Measurements from ENCODE around the gene USP3. TPM values are rescaled to one million over a fixed set of nuclear protein-coding genes. Genes with fewer than 3 reads are reported as not detected.

USP3 gene
- total RNA-seq, 1 experiment from 2014 or later, result 36.6 TPM

- no peak for TF ChIP-seq E2F4 (CRISPR knock-in tag; IDR thresholded peaks at IDR 0.05; ENCODE audit: borderline replicate concordance, low read depth)
- TF ChIP-seq TCF7 (CRISPR knock-in tag; IDR thresholded peaks at IDR 0.05; ENCODE audit: low read depth), result no peak
- no peak for TF ChIP-seq ZNF396 (CRISPR knock-in tag; IDR thresholded peaks at IDR 0.05; ENCODE audit: borderline replicate concordance)
- TF ChIP-seq MXD4 (CRISPR knock-in tag; IDR thresholded peaks at IDR 0.05; ENCODE audit: borderline replicate concordance), result no peak
- no peak for TF ChIP-seq PRRX2 (CRISPR knock-in tag; IDR thresholded peaks at IDR 0.05)
Measured at GRCh38 chr15:63539521-63539920, 35.1 kb downstream of the USP3 start (continued).

GRCh38 chr15:63539998-63540397, 35.6 kb downstream of the USP3 start:
- Mint-ChIP-seq H3K4me3 (no peak overlapping the region), H3K4me1 (peaks cover 68% of the 10 kb centered on the region), H3K27ac (peak overlapping the region; percentile 51), H3K9me3 (no peaks in the 10 kb centered on the region), H3K27me3 (ENCODE audit: low read depth) (no peaks in the 10 kb centered on the region), H3K36me3 (no peaks in the 10 kb centered on the region)
- no peak for DNase-seq (ENCODE audit: low spot score)
- ChIA-PET POLR2A (no interaction called here), CTCF (interaction anchor here (0.6 to 2.7 kb wide), 3 partner anchors 9 to 131 kb away, joined by 3 to 9 read pairs (median 3); no protein-coding TSS in a partner anchor)
- ATAC-seq, result no peak
- TF ChIP-seq TP53 (CRISPR knock-in tag; IDR thresholded peaks at IDR 0.05), result no peak
- TF ChIP-seq ZNF425 (CRISPR knock-in tag; conservative IDR thresholded peaks at IDR 0.05), result no peak
- no peak for TF ChIP-seq SOX15 (CRISPR knock-in tag; IDR thresholded peaks at IDR 0.05)
- no peak for TF ChIP-seq AR (CRISPR knock-in tag; IDR thresholded peaks at IDR 0.05)
- TF ChIP-seq ELF4 (CRISPR knock-in tag; IDR thresholded peaks at IDR 0.05; ENCODE audit: low read depth), result no peak
- TF ChIP-seq ZBTB21 (CRISPR knock-in tag; IDR thresholded peaks at IDR 0.05; ENCODE audit: borderline replicate concordance), result no peak
- no peak for TF ChIP-seq CBFB (CRISPR knock-in tag; IDR thresholded peaks at IDR 0.05; ENCODE audit: low read depth)
- TF ChIP-seq ZNF416 (CRISPR knock-in tag; IDR thresholded peaks at IDR 0.05), result no peak
- TF ChIP-seq ZSCAN18 (CRISPR knock-in tag; IDR thresholded peaks at IDR 0.05), result no peak
- no peak for TF ChIP-seq MLX (CRISPR knock-in tag; IDR thresholded peaks at IDR 0.05)
- TF ChIP-seq NFE2L1 (CRISPR knock-in tag; IDR thresholded peaks at IDR 0.05), result no peak
- TF ChIP-seq FOXP4 (CRISPR knock-in tag; IDR thresholded peaks at IDR 0.05), result no peak
- no peak for TF ChIP-seq NFYB (CRISPR knock-in tag; conservative IDR thresholded peaks at IDR 0.05; ENCODE audit: low read depth)
- TF ChIP-seq ETV6 (CRISPR knock-in tag; IDR thresholded peaks at IDR 0.05), result no peak
- TF ChIP-seq SP1 (CRISPR knock-in tag; conservative IDR thresholded peaks at IDR 0.05), result no peak
- no peak for TF ChIP-seq NFATC4 (CRISPR knock-in tag; IDR thresholded peaks at IDR 0.05)
